Testis (tissue), 2 donors: Measurements from ENCODE around the gene TBC1D24.
"Not testable (repeated sequence)": the region's sequence is repeated elsewhere in the genome, so short reads cannot be mapped to it uniquely, and the experiment has no call there.

Source experiments
- POLR2A ChIP-seq: fragments of 450-650 bp; IDR thresholded peaks from one replicate; pipeline ENCODE4 v1.6.1; 2017; ENCODE audit warnings: antibody characterized with exemption, mild to moderate bottlenecking, moderate library complexity
- TF ChIP-seq, protein P1 (sequence below), 3 experiments: fragments of 450-650 bp in 2 of 3; fragments of 200-600 bp in 1 of 3; sonication (generic) in 1 of 3; IDR thresholded peaks; one replicate each; pipeline ENCODE4 v1.5.1; 2016 to 2019; ENCODE audit warnings: antibody characterized with exemption in 3 of 3, mild to moderate bottlenecking in 2 of 3, moderate library complexity in 1 of 3

- TF ChIP-seq, protein P1, sequence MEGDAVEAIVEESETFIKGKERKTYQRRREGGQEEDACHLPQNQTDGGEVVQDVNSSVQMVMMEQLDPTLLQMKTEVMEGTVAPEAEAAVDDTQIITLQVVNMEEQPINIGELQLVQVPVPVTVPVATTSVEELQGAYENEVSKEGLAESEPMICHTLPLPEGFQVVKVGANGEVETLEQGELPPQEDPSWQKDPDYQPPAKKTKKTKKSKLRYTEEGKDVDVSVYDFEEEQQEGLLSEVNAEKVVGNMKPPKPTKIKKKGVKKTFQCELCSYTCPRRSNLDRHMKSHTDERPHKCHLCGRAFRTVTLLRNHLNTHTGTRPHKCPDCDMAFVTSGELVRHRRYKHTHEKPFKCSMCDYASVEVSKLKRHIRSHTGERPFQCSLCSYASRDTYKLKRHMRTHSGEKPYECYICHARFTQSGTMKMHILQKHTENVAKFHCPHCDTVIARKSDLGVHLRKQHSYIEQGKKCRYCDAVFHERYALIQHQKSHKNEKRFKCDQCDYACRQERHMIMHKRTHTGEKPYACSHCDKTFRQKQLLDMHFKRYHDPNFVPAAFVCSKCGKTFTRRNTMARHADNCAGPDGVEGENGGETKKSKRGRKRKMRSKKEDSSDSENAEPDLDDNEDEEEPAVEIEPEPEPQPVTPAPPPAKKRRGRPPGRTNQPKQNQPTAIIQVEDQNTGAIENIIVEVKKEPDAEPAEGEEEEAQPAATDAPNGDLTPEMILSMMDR (IDR thresholded peaks at IDR 0.05), result not testable (repeated sequence)
- not testable (repeated sequence) for TF ChIP-seq POLR2A
These were observed 68.8 kb downstream of the TBC1D24 start for GRCh38 chr16:2543771-2544170.
